Osteoblast (primary cell): Measurements from ENCODE around the gene RFX6. TPM values are rescaled to one million over a fixed set of nuclear protein-coding genes. Genes with fewer than 3 reads are reported as not detected.
"Not testable (repeated sequence)": the region's sequence is repeated elsewhere in the genome, so short reads cannot be mapped to it uniquely, and the experiment has no call there.

ENCODE experiments used
- DNase-seq: peaks from one replicate; pipeline ENCODE4 v3.0.0; 2011; ENCODE audit warnings: low spot score, mixed read lengths; ENCODE audit not compliant: insufficient read length; ENCODE audit errors: missing footprints
- H2AFZ ChIP-seq: 2 replicates; pipeline ENCODE4 v1.6.0; 2011; ENCODE audit warnings: mild to moderate bottlenecking, low read length
- H3K27ac ChIP-seq: 2 replicates; pipeline ENCODE4 v1.5.1; 2011; ENCODE audit warnings: mild to moderate bottlenecking, low read depth, low read length, moderate library complexity
- H3K27me3 ChIP-seq: 2 replicates; pipeline ENCODE4 v1.6.0; 2012; ENCODE audit warnings: mild to moderate bottlenecking, control low read depth, inconsistent platforms, low read length, moderate library complexity; ENCODE audit not compliant: insufficient read depth
- H3K36me3 ChIP-seq: 2 replicates; pipeline ENCODE4 v1.5.1; 2011; ENCODE audit warnings: mild to moderate bottlenecking, low read length, control low read depth, moderate library complexity; ENCODE audit not compliant: insufficient read depth
- H3K4me1 ChIP-seq: 2 replicates; pipeline ENCODE4 v1.5.1; 2011; ENCODE audit warnings: mild to moderate bottlenecking, low read length, control low read depth, moderate library complexity; ENCODE audit not compliant: insufficient read depth
- H3K4me2 ChIP-seq: 2 replicates; pipeline ENCODE4 v1.6.0; 2011; ENCODE audit warnings: mild to moderate bottlenecking, low read length; ENCODE audit not compliant: insufficient read depth
- H3K4me3 ChIP-seq: fragments of 200-600 bp; sonication (generic); 3 replicates; pipeline ENCODE4 v1.5.1; 2012; ENCODE audit warnings: mild to moderate bottlenecking, low read length, inconsistent platforms; ENCODE audit not compliant: insufficient read depth
- H3K79me2 ChIP-seq: 2 replicates; pipeline ENCODE4 v1.6.0; 2012; ENCODE audit warnings: mild to moderate bottlenecking, low read length, control low read depth, inconsistent platforms; ENCODE audit not compliant: insufficient read depth
- H3K9me3 ChIP-seq: 2 replicates; pipeline ENCODE4 v1.5.1; 2011; ENCODE audit warnings: low read depth, low read length, control low read depth
- H4K20me1 ChIP-seq: 2 replicates; pipeline ENCODE4 v1.6.0; 2012; ENCODE audit warnings: mild to moderate bottlenecking, low read length, control low read depth; ENCODE audit not compliant: insufficient read depth
- CTCF ChIP-seq: IDR thresholded peaks from 2 replicates; pipeline ENCODE4 v1.5.1; 2011; ENCODE audit warnings: mild to moderate bottlenecking, low read depth, low read length, moderate library complexity; ENCODE audit errors: extremely low read depth
- total RNA-seq: library from RNA; depleted of rRNA; stranded (reverse); fragments of >200 nt; gene quantifications from 2 replicates; pipeline ENCODE4 v1.2.3, GENCODE V29; 2012

The RFX6 gene
- not detected in 2 replicates for total RNA-seq

GRCh38 chr6:116876635-116877611 is at the start of gene RFX6:
Gene RFX6, plus strand, starts transcription at chr6:116877242. Its CDS starts 34 bp downstream, at chr6:116877276.
- TF ChIP-seq CTCF: no peak
- H3K27ac ChIP-seq: no peak within 1 kb of the TSS
- H2AFZ ChIP-seq: no peak within 1 kb of the TSS
- no peaks in the 10 kb centered on the region for H3K9me3 ChIP-seq
- DNase-seq: peak; percentile 69
- no peaks in the 10 kb centered on the region for H3K4me1 ChIP-seq
- H3K4me3 ChIP-seq: no peak within 1 kb of the TSS
- no peaks in the 10 kb centered on the region for H4K20me1 ChIP-seq
- H3K36me3 ChIP-seq: no peaks in the 10 kb centered on the region
- no peaks in the 10 kb centered on the region for H3K79me2 ChIP-seq
- H3K4me2 ChIP-seq: peak within 1 kb of the TSS; percentile 28
- H3K27me3 ChIP-seq: peaks cover 30% of the 10 kb centered on the region

- Histone ChIP-seq H3K9me3 (no peaks in the 10 kb centered on the region), H3K4me1 (no peaks in the 10 kb centered on the region), H3K27ac (no peak overlapping the region), H2AFZ (no peak overlapping the region), H3K79me2 (no peaks in the 10 kb centered on the region), H3K4me2 (no peak overlapping the region), H3K4me3 (no peak overlapping the region), H3K36me3 (no peaks in the 10 kb centered on the region), H3K27me3 (no peaks in the 10 kb centered on the region), H4K20me1 (no peaks in the 10 kb centered on the region)
- TF ChIP-seq CTCF: no peak
- DNase-seq: no peak
Observed at GRCh38 chr6:116827561-116828240, 49.3 kb upstream of the RFX6 start.

- H3K27me3 ChIP-seq: no peaks in the 10 kb centered on the region
- no peak within 1 kb of the TSS for H3K4me3 ChIP-seq
- no peak for DNase-seq
- H3K79me2 ChIP-seq: no peaks in the 10 kb centered on the region
- no peak within 1 kb of the TSS for H3K4me2 ChIP-seq
- no peak within 1 kb of the TSS for H2AFZ ChIP-seq
- TF ChIP-seq CTCF: no peak
- no peaks in the 10 kb centered on the region for H3K4me1 ChIP-seq
- H4K20me1 ChIP-seq: no peaks in the 10 kb centered on the region
- H3K9me3 ChIP-seq: no peaks in the 10 kb centered on the region
- H3K36me3 ChIP-seq: no peaks in the 10 kb centered on the region
- no peak within 1 kb of the TSS for H3K27ac ChIP-seq
Observed at GRCh38 chr6:116828983-116829382, 48.1 kb upstream of the RFX6 start, which contains the start of gene GPRC6A. Gene GPRC6A, minus strand, starts transcription at chr6:116829083. Its CDS starts 70 bp downstream, at chr6:116829013.

- H3K4me1 ChIP-seq, H3K4me2 ChIP-seq, H4K20me1 ChIP-seq, H3K4me3 ChIP-seq, DNase-seq, H3K79me2 ChIP-seq, H3K27me3 ChIP-seq, H3K27ac ChIP-seq, H3K36me3 ChIP-seq, H3K9me3 ChIP-seq, H2AFZ ChIP-seq: not testable (repeated sequence)
Observed at GRCh38 chr6:116834526-116834925, 42.5 kb upstream of the RFX6 start.
